H1 (cell line): Measurements from ENCODE around the gene PGAP3. TPM values are rescaled to one million over a fixed set of nuclear protein-coding genes. Genes with fewer than 3 reads are reported as not detected.

Experiments
- CHD1 ChIP-seq: IDR thresholded peaks from 2 replicates; pipeline ENCODE4 v1.6.1; 2012; ENCODE audit warnings: low read depth, low read length, improper control_type of control experiment
- EZH2 ChIP-seq: fragments of 200-600 bp; sonication (generic); IDR thresholded peaks from 2 replicates; pipeline ENCODE4 v1.7.1; 2012; ENCODE audit warnings: low read depth, mild to moderate bottlenecking, moderate library complexity, low read length, inconsistent platforms; ENCODE audit not compliant: severe bottlenecking
- GABPA ChIP-seq: IDR thresholded peaks from 2 replicates; pipeline ENCODE4 v1.6.1; 2011; ENCODE audit warnings: mild to moderate bottlenecking, low read length, moderate library complexity, borderline replicate concordance; ENCODE audit not compliant: insufficient read depth
- JUN ChIP-seq: IDR thresholded peaks from 2 replicates; pipeline ENCODE4 v1.6.1; 2011; ENCODE audit warnings: low read depth, mild to moderate bottlenecking, improper control_type of control experiment, low read length
- POU5F1 ChIP-seq: IDR thresholded peaks from 2 replicates; pipeline ENCODE4 v1.6.1; 2011; ENCODE audit warnings: low read depth, mild to moderate bottlenecking, low read length, moderate library complexity
- SRF ChIP-seq: IDR thresholded peaks from 2 replicates; pipeline ENCODE4 v1.6.1; 2011; ENCODE audit warnings: mild to moderate bottlenecking, low read depth, low read length, moderate library complexity
- polyA plus RNA-seq, 7 experiments: library from polyadenylated mRNA; depleted of rRNA in 3 of 7; stranded (reverse) in 5 of 7; unstranded in 2 of 7; fragments of >200 nt in 5 of 7; fragments of 200-250 nt in 2 of 7; gene quantifications; 1 replicate in 5 of 7; 2 replicates in 1 of 7; 4 replicates in 1 of 7; pipeline versions ENCODE4 v1.2.1 to v1.2.3, GENCODE V29; 2011 to 2013; ENCODE audit warnings: missing spikeins in 2 of 7, mixed read lengths in 2 of 7
- total RNA-seq: library from RNA; stranded (reverse); fragmentation: NEBNext Ultra II Directional; extraction: Animal tissue kit (Norgen Biotek cat#: 25700); gene quantifications from 2 replicates; pipeline ENCODE4 v1.2.1, GENCODE V29; 2021
- TF ChIP-seq, protein P1 (sequence below): fragments of 300-600 bp; sonication (generic); IDR thresholded peaks from 2 replicates; pipeline ENCODE4 v1.7.1; 2012; ENCODE audit warnings: low read length, moderate library complexity, mild to moderate bottlenecking, inconsistent platforms; ENCODE audit not compliant: insufficient replicate concordance
- TF ChIP-seq, protein P2 (sequence below): IDR thresholded peaks from 2 replicates; pipeline ENCODE4 v1.6.1; 2011; ENCODE audit warnings: low read length, improper control_type of control experiment

The PGAP3 gene
- total and polyA plus RNA-seq, 2 of the 8 experiments (the other 6 are each of a cell fraction or from before 2014, with no cell fraction given), result 21.0 to 30.7 TPM

DNA sequence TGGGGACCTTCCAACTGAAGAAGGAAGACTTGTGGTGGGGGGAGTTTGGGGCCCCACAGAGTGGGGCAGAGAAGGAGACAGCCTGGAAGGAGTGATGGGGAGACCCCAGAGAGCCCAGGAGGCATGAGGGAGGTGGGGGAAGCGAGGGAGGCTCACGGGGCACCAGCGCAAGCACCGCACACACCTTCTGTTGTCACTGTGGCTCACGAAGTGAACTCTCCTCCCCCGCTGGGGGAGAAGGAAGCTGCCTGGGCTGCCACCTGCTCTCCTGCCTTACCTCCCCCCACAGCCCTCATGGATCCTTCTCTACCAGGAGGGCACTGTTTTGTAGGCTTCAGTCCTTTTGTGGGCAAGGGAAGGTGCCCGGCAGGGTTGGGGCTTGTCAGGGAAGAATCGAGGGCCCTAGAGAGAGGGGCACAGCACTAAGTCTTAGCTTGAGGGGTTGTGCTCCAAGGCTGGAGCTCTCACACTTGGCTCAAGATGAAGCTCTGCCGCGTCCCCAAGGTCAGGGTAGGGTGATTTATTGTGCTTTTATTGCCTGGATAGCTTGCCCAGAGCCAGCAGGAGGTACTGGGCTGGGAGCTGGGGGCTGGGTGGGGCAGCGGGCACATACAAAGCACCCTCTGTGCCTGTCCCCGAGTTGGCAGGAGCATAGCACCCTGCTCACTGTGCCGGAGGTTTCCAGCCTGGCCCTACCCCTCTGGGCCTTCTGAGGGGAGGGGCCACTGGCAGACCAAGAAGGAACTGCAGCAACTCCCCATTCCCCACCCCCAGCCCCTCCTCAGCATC is 55.5 kb downstream of the PGAP3 start (continued):
- TF ChIP-seq, protein P1, sequence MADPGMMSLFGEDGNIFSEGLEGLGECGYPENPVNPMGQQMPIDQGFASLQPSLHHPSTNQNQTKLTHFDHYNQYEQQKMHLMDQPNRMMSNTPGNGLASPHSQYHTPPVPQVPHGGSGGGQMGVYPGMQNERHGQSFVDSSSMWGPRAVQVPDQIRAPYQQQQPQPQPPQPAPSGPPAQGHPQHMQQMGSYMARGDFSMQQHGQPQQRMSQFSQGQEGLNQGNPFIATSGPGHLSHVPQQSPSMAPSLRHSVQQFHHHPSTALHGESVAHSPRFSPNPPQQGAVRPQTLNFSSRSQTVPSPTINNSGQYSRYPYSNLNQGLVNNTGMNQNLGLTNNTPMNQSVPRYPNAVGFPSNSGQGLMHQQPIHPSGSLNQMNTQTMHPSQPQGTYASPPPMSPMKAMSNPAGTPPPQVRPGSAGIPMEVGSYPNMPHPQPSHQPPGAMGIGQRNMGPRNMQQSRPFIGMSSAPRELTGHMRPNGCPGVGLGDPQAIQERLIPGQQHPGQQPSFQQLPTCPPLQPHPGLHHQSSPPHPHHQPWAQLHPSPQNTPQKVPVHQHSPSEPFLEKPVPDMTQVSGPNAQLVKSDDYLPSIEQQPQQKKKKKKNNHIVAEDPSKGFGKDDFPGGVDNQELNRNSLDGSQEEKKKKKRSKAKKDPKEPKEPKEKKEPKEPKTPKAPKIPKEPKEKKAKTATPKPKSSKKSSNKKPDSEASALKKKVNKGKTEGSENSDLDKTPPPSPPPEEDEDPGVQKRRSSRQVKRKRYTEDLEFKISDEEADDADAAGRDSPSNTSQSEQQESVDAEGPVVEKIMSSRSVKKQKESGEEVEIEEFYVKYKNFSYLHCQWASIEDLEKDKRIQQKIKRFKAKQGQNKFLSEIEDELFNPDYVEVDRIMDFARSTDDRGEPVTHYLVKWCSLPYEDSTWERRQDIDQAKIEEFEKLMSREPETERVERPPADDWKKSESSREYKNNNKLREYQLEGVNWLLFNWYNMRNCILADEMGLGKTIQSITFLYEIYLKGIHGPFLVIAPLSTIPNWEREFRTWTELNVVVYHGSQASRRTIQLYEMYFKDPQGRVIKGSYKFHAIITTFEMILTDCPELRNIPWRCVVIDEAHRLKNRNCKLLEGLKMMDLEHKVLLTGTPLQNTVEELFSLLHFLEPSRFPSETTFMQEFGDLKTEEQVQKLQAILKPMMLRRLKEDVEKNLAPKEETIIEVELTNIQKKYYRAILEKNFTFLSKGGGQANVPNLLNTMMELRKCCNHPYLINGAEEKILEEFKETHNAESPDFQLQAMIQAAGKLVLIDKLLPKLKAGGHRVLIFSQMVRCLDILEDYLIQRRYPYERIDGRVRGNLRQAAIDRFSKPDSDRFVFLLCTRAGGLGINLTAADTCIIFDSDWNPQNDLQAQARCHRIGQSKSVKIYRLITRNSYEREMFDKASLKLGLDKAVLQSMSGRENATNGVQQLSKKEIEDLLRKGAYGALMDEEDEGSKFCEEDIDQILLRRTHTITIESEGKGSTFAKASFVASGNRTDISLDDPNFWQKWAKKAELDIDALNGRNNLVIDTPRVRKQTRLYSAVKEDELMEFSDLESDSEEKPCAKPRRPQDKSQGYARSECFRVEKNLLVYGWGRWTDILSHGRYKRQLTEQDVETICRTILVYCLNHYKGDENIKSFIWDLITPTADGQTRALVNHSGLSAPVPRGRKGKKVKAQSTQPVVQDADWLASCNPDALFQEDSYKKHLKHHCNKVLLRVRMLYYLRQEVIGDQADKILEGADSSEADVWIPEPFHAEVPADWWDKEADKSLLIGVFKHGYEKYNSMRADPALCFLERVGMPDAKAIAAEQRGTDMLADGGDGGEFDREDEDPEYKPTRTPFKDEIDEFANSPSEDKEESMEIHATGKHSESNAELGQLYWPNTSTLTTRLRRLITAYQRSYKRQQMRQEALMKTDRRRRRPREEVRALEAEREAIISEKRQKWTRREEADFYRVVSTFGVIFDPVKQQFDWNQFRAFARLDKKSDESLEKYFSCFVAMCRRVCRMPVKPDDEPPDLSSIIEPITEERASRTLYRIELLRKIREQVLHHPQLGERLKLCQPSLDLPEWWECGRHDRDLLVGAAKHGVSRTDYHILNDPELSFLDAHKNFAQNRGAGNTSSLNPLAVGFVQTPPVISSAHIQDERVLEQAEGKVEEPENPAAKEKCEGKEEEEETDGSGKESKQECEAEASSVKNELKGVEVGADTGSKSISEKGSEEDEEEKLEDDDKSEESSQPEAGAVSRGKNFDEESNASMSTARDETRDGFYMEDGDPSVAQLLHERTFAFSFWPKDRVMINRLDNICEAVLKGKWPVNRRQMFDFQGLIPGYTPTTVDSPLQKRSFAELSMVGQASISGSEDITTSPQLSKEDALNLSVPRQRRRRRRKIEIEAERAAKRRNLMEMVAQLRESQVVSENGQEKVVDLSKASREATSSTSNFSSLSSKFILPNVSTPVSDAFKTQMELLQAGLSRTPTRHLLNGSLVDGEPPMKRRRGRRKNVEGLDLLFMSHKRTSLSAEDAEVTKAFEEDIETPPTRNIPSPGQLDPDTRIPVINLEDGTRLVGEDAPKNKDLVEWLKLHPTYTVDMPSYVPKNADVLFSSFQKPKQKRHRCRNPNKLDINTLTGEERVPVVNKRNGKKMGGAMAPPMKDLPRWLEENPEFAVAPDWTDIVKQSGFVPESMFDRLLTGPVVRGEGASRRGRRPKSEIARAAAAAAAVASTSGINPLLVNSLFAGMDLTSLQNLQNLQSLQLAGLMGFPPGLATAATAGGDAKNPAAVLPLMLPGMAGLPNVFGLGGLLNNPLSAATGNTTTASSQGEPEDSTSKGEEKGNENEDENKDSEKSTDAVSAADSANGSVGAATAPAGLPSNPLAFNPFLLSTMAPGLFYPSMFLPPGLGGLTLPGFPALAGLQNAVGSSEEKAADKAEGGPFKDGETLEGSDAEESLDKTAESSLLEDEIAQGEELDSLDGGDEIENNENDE, result no peak
- TF ChIP-seq SRF (no peak), EZH2 (no peak), GABPA (no peak), CHD1 (no peak), POU5F1 (no peak), JUN (no peak)
- TF ChIP-seq, protein P2, sequence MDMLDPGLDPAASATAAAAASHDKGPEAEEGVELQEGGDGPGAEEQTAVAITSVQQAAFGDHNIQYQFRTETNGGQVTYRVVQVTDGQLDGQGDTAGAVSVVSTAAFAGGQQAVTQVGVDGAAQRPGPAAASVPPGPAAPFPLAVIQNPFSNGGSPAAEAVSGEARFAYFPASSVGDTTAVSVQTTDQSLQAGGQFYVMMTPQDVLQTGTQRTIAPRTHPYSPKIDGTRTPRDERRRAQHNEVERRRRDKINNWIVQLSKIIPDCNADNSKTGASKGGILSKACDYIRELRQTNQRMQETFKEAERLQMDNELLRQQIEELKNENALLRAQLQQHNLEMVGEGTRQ, result no peak
